Nephron (organoid): ENCODE measurements around the gene VPS26A.

Source experiments
- H3K27ac Mint-ChIP-seq, 3 experiments: 2 replicates each; pipeline ENCODE4 v1.8.0; 2020; ENCODE audit warnings: mixed read lengths in 3 of 3, mild to moderate bottlenecking in 2 of 3, moderate library complexity in 1 of 3
- H3K27me3 Mint-ChIP-seq: 2 replicates; pipeline ENCODE4 v1.8.0; 2021; ENCODE audit warnings: low read depth, mild to moderate bottlenecking, moderate library complexity, mixed read lengths
- H3K36me3 Mint-ChIP-seq: 2 replicates; pipeline ENCODE4 v1.8.0; 2020; ENCODE audit warnings: low read depth, mixed read lengths
- H3K4me1 Mint-ChIP-seq: 2 replicates; pipeline ENCODE4 v1.8.0; 2020; ENCODE audit warnings: mixed read lengths
- H3K4me3 Mint-ChIP-seq, 3 experiments: 2 replicates each; pipeline ENCODE4 v1.8.0; 2020; ENCODE audit warnings: mild to moderate bottlenecking in 3 of 3, mixed read lengths in 3 of 3, moderate library complexity in 2 of 3
- H3K9me3 Mint-ChIP-seq: 2 replicates; pipeline ENCODE4 v1.8.0; 2020; ENCODE audit warnings: mixed read lengths
- CTCF ChIP-seq, 3 experiments: fragments of 200-600 bp; sonication (generic); IDR thresholded peaks; one replicate each; pipeline ENCODE4 v1.5.0; 2021; ENCODE audit warnings: antibody characterized with exemption in 3 of 3; ENCODE audit not compliant: unreplicated experiment in 3 of 3

Gene VPS26A

GRCh38 chr10:69100136-69100872, 23.7 kb upstream of the VPS26A start:
- H3K4me1 Mint-ChIP-seq, result no peaks in the 10 kb centered on the region
- H3K9me3 Mint-ChIP-seq, result no peaks in the 10 kb centered on the region
- H3K27ac Mint-ChIP-seq, result no peak overlapping the region
- H3K27me3 Mint-ChIP-seq, result peaks cover 9% of the 10 kb centered on the region
- no peaks in the 10 kb centered on the region for H3K36me3 Mint-ChIP-seq
- H3K4me3 Mint-ChIP-seq, result no peak overlapping the region
- TF ChIP-seq CTCF (IDR thresholded peaks at IDR 0.05; ENCODE audit: unreplicated experiment in 3 of 3), result no peak

GRCh38 chr10:69101451-69102095, 22.4 kb upstream of the VPS26A start:
- Mint-ChIP-seq H3K4me1 (no peaks in the 10 kb centered on the region), H3K9me3 (no peaks in the 10 kb centered on the region), H3K36me3 (no peaks in the 10 kb centered on the region), H3K27me3 (peaks cover 9% of the 10 kb centered on the region), H3K27ac (no peak overlapping the region), H3K4me3 (no peak overlapping the region)
- TF ChIP-seq CTCF (IDR thresholded peaks at IDR 0.05; ENCODE audit: unreplicated experiment in 3 of 3), result no peak

GRCh38 chr10:69102440-69102839, 21.5 kb upstream of the VPS26A start:
- H3K27me3 Mint-ChIP-seq, result peaks cover 9% of the 10 kb centered on the region
- H3K4me1 Mint-ChIP-seq, result no peaks in the 10 kb centered on the region
- no peaks in the 10 kb centered on the region for H3K36me3 Mint-ChIP-seq
- H3K27ac Mint-ChIP-seq, result no peak overlapping the region
- H3K4me3 Mint-ChIP-seq, result no peak overlapping the region
- TF ChIP-seq CTCF (IDR thresholded peaks at IDR 0.05; ENCODE audit: unreplicated experiment in 3 of 3), result no peak
- H3K9me3 Mint-ChIP-seq, result no peaks in the 10 kb centered on the region

- no peak for TF ChIP-seq CTCF (IDR thresholded peaks at IDR 0.05; ENCODE audit: unreplicated experiment in 3 of 3)
- H3K36me3 Mint-ChIP-seq, result no peaks in the 10 kb centered on the region
- no peak overlapping the region for H3K4me3 Mint-ChIP-seq
- H3K27me3 Mint-ChIP-seq, result peaks cover 9% of the 10 kb centered on the region
- no peaks in the 10 kb centered on the region for H3K4me1 Mint-ChIP-seq
- no peaks in the 10 kb centered on the region for H3K9me3 Mint-ChIP-seq
- no peak overlapping the region for H3K27ac Mint-ChIP-seq
Measured at GRCh38 chr10:69103784-69104183, 20.2 kb upstream of the VPS26A start.

GRCh38 chr10:69104994-69105790, 18.8 kb upstream of the VPS26A start:
- Mint-ChIP-seq H3K27me3 (peaks cover 9% of the 10 kb centered on the region), H3K27ac (no peak overlapping the region), H3K4me1 (no peaks in the 10 kb centered on the region), H3K4me3 (no peak overlapping the region), H3K36me3 (no peaks in the 10 kb centered on the region), H3K9me3 (no peaks in the 10 kb centered on the region)
- TF ChIP-seq CTCF (IDR thresholded peaks at IDR 0.05; ENCODE audit: unreplicated experiment in 3 of 3), result no peak
